HT1080 (cell line): ENCODE measurements around the gene MSMP. TPM values are rescaled to one million over a fixed set of nuclear protein-coding genes. Genes with fewer than 3 reads are reported as not detected.

Source experiments
- small RNA-seq: library from RNA; depleted of rRNA; stranded (forward); fragments of <200 nt; gene quantifications from one replicate; pipeline ENCODE3, GENCODE V24; 2014
- total RNA-seq: library from RNA; depleted of rRNA; stranded (reverse); fragments of >200 nt; shearing (Covaris generic); gene quantifications from 2 replicates; pipeline ENCODE4 v1.2.3, GENCODE V29; 2014; rRNA removed

MSMP gene
- total RNA-seq, 1 experiment from 2014 or later = not detected

Small RNAs within 50 kb of the gene (small RNA-seq; reads per million reads assigned to genes)
- not detected for gene MIR6853

Other genes with a start within 250 kb of the MSMP start
- gene TESK1, start 149.0 kb downstream of the MSMP start, total RNA-seq = 5.4 and 9.2 TPM in 2 replicates
- gene CD72, start 135.9 kb downstream of the MSMP start, total RNA-seq = 0.27 TPM in 1 of 2 replicates, not detected in the other
- not detected in 2 replicates for gene SIT1, start 103.3 kb downstream of the MSMP start, total RNA-seq
- 6,816 and 22,210 TPM in 2 replicates for gene RMRP, start 96.3 kb downstream of the MSMP start, total RNA-seq
- gene CCDC107, start 96.0 kb downstream of the MSMP start, total RNA-seq = 9.2 and 9.3 TPM in 2 replicates
- 5.3 and 8.9 TPM in 2 replicates for gene ARHGEF39, start 89.1 kb downstream of the MSMP start, total RNA-seq
- 0.33 and 0.55 TPM in 2 replicates for gene CA9, start 80.3 kb downstream of the MSMP start, total RNA-seq
- 405 and 411 TPM in 2 replicates for gene TPM2, start 64.4 kb downstream of the MSMP start, total RNA-seq
- 165 and 198 TPM in 2 replicates for gene TLN1, start 22.1 kb downstream of the MSMP start, total RNA-seq
- 42.1 and 44.1 TPM in 2 replicates for gene CREB3, start 21.6 kb downstream of the MSMP start, total RNA-seq
- 39.2 and 41.6 TPM in 2 replicates for gene GBA2, start 5.0 kb downstream of the MSMP start, total RNA-seq
- 15.8 and 22.1 TPM in 2 replicates for gene RGP1, start 5.0 kb downstream of the MSMP start, total RNA-seq
- 6.9 and 8.6 TPM in 2 replicates for gene NPR2, start 37.3 kb upstream of the MSMP start, total RNA-seq
- gene SPAG8, start 58.0 kb upstream of the MSMP start, total RNA-seq = 0.26 and 1.0 TPM in 2 replicates
- gene HINT2, start 60.8 kb upstream of the MSMP start, total RNA-seq = 72.7 and 81.8 TPM in 2 replicates
- gene FAM221B, start 74.5 kb upstream of the MSMP start, total RNA-seq = not detected in 2 replicates
- 0.20 and 0.95 TPM in 2 replicates for gene TMEM8B, start 75.0 kb upstream of the MSMP start, total RNA-seq
- gene OR13J1, start 116.1 kb upstream of the MSMP start, total RNA-seq = not detected in 2 replicates
- gene HRCT1, start 151.9 kb upstream of the MSMP start, total RNA-seq = 2.4 and 3.2 TPM in 2 replicates
- gene SPAAR, start 155.2 kb upstream of the MSMP start, total RNA-seq = 0.05 and 0.23 TPM in 2 replicates
- gene OR2S2, start 203.9 kb upstream of the MSMP start, total RNA-seq = 0.32 TPM in 1 of 2 replicates, not detected in the other